Left lobe of liver (tissue), 2 donors: ENCODE results near the gene CCDC51. TPM values are rescaled to one million over a fixed set of nuclear protein-coding genes. Genes with fewer than 3 reads are reported as not detected.

Experiments
- ATAC-seq: fragments of 200-7000 bp; cut with Tn5 transposase; one replicate; pipeline ENCODE4 v1.9.1; 2020; ENCODE audit warnings: mild to moderate bottlenecking, moderate library complexity
- DNase-seq: peaks from one replicate; pipeline ENCODE4 v3.0.0-alpha.2; 2020; ENCODE audit warnings: low spot score
- total RNA-seq: library from RNA; stranded (reverse); gene quantifications from one replicate; pipeline ENCODE4 v1.2.1, GENCODE V29; 2021
- donor health status: DM: no; HTN: no; CAD: no; lungs with moderate emphysema.
- donor health status: DM: no; HTN: yes; CAD: no.

The CCDC51 gene
- total RNA-seq, 1 donor from 2014 or later, result 9.2 TPM

- DNase-seq, result no peak
- no peak for ATAC-seq
Measured at GRCh38 chr3:48422681-48423080, 17.2 kb downstream of the CCDC51 start.

DNA sequence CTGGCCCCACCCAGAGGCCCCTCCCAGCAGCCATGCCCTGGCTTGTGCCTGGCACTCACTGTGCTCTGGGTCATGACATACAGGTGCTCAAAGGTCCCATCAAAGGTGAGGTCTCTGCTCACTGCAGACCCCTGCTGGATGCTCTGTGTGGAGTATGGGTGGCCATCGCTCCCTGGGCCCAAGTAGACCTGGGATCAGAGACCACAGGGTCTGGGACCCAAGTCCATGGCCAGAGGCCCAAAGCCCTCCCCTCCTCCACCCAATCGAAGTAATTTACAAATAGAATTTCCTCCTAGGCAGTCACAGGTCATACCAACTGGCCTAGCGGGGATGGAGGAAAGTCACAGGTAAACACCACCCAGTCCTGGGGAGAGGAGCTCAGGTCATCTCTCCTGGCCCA lies 17.6 kb downstream of the CCDC51 start:
- no peak for DNase-seq
- no peak for ATAC-seq

DNA sequence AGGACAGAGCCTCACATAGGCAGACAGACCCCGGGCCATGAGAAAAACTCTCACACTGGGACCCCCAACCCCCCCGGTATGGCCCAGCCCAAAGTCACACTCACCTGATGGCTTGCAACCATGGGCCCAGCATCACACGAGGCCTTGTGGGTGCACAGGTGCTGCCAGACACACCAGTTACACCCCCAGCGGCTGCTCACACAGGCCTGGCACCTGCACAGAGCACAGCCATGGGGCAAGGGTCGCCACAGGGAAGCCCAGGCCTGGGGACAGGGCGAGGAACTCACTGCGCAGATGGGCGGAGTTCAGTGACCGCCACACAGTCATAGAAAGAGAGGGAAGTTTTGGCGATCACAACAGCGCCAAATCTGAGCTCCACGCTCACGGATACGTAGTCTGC lies 19.4 kb downstream of the CCDC51 start:
- ATAC-seq (peak; percentile 12), DNase-seq (no peak)

GRCh38 chr3:48419597-48419996 lies 20.3 kb downstream of the CCDC51 start:
- no peak for ATAC-seq
- no peak for DNase-seq

- no peak for DNase-seq
- ATAC-seq, result no peak
Measured at GRCh38 chr3:48419149-48419548, 20.8 kb downstream of the CCDC51 start.

- ATAC-seq (no peak), DNase-seq (no peak)
Measured at GRCh38 chr3:48418651-48419050, 21.3 kb downstream of the CCDC51 start.

GRCh38 chr3:48418140-48418539 lies 21.8 kb downstream of the CCDC51 start:
- no peak for ATAC-seq
- no peak for DNase-seq

GRCh38 chr3:48417529-48418108 lies 22.3 kb downstream of the CCDC51 start:
- ATAC-seq, result no peak
- no peak for DNase-seq

- no peak for ATAC-seq
- no peak for DNase-seq
Measured at GRCh38 chr3:48416546-48416945, 23.4 kb downstream of the CCDC51 start.

DNA sequence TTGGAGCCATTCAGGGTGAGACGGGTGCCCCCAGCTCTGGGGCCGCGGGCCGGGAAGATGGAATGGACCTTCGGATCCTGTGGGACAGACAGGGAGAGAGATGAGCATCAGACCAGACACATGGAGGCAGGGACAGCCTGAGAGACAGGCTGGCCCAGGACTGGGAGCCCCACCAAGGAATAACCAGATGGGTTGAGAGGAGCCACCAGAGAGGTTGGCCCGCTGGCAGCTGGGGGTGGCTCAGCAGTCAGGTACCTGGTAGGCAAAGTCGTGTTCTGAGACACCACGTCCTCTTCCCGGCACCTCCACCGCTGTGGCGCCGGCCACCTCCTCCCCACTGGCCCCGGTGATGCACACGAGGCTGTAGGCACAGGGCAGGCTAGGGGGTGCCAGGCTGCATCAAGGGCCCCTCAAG lies 23.8 kb downstream of the CCDC51 start:
- no peak for ATAC-seq

DNA sequence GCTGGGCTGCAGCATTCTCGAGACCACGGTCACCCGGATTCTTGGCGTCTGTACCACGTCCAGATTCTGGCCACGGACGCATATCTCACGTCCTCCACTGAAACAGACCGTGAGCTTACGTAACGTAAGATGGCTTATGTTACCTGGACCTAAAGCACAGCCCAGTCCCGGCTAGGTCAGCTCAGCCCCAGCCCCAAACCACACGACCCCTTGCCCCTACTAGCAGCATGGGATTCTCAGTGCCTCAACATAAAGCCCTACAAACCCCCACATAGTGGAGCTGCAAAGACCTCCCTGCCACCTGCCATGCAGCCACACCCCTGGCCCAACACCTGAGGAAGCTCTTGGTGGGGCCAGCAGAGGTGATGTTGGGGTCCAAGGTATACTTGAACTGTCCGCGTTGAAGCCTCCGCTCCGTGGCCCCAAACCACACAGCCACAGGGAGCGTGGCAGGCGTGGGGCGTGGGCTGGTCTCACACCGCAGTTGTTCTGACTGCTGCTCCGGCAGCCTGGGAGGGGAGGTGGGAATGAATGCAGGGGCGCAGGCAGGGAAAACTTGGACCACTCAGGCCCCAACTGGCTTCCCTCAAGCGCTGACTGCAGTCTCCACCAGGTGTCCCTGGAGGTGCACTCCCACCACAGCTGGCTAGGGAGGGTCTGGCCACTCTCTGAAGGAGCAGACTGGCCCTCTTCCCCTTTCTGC lies 24.5 kb downstream of the CCDC51 start:
- DNase-seq, result no peak
- ATAC-seq, result no peak

More for the DNA sequence above, 23.8 kb downstream of the CCDC51 start:
- DNase-seq, result no peak

DNA sequence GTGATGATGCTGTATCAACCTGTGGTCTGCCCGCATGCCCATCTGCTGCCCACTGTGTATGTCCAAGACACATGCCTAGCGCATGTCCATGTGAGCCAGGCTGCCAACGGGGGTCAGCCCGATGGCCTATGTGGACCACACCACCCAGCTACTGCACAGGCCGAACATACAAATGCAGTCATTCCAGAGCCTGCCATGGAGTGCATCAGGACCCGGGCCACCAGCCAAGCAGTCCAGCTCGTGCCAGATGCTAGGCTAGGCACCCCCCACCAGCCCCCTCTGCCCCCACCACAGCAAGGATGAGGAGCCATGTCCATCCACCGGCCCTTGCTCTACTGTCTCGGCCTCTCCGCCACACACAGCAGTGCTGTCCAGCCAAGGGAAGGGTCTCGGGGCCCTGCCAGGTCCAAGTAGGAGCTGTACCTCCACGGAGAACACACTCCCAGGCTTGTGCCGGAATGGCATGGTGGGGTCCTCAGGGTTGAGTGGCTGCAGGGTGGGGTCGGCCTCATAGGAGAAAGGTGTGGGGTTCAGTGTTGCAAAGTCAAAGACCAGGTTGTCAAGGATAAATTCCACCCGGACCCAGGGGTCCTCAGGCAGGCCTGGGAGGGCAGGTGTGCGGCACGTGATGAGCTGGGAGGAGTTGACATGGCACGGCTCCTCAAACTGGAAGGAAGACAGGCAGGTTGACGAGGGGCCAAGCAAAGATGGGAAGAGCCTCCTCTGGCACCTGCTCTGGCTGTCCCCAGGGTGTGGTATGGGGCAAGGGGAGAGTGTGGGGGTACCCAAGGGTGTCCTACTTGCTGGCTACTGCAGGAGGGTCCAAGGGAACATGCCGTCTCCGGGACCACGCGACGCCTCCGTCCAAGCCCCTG lies 25.3 kb downstream of the CCDC51 start:
- ATAC-seq, result no peak
- DNase-seq, result no peak

DNA sequence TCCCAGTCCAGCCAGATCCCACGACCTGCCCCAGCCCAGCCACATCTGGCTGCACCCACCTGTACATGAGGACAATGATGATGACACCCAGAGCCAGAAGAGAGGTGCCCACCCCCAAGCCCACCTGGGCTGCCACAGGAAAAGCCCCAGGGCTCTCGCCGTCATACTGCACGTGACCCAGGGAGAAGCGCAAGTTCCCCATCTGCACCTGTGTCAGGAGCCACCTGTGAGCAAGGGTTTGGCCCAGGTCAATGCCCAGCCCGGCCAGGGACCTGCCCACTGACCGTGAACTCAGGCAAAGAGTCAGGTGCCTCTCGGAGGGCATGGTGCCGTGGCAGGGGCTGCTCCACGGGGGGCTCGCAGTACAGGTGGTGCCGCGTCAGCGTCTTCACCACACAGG lies 26.3 kb downstream of the CCDC51 start:
- DNase-seq (no peak), ATAC-seq (no peak)

- ATAC-seq (no peak), DNase-seq (no peak)
Measured at GRCh38 chr3:48413086-48413485, 26.8 kb downstream of the CCDC51 start.

DNA sequence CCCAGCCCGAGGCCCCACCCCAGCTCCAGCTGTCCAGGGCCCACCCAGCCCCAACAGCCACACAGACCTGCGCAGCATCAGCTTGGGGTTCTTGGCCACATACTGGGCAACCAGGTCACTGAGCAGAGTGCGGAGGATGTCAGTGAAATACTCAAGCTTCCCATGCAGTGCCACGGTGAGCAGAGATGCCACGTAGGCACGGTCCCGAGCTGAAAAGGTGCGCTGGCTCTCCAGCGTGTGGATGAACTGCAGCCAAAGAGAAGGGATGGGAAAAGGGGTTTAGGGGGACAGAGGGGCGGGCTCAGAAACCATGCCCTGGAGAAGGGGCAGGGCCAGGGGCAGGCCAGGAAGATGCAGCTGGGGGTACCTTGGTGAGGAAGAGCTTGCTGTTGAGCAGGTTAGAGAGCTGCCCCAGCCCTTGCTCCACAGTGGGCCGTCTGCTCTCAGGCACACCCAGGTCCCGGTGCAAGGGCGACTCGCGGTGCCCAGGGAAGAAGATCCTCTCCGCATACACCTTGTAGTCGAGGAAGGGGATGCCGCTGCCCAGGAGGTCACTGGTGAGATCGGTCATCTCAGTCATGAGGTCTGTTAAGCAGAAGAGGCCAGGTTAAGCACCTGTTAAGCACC lies 27.4 kb downstream of the CCDC51 start:
- DNase-seq, result peak; percentile 36
- ATAC-seq, result no peak

GRCh38 chr3:48411606-48412374 lies 28.1 kb downstream of the CCDC51 start:
- ATAC-seq (no peak), DNase-seq (peak; percentile 40)

DNA sequence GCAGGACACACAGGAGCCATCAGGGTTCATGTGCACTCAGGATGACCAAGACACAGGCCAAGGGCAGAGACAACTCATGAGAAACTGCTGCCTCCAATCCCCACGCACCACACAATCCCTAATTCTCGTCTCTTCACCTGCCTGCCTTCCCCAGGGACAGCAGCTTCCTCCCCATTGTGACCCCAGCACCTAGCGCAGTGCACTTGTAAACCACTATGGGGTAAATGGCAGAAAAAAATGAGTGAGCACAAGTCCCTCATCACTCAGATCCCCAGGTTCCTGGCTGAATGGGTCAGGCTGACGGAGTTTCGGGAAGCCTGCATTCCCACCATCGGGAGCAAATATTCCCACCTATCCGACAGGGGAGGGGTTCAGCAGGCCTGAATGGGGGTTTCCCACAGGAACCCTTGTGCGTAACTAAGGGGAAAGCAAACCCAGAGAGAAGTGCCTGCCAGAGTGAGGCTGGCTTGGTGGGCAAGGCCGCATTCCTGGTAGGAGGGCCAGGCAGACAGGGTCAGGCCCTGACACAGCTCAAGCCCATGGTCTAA lies 28.8 kb downstream of the CCDC51 start:
- no peak for ATAC-seq
- DNase-seq, result peak; percentile 41

- DNase-seq (peak; percentile 44), ATAC-seq (no peak)
Measured at GRCh38 chr3:48410205-48411040, 29.5 kb downstream of the CCDC51 start.
